Body of pancreas (tissue), 4 donors: ENCODE data around the gene DNAJC5G. TPM values are rescaled to one million over a fixed set of nuclear protein-coding genes. Genes with fewer than 3 reads are reported as not detected.

Experiments
- ATAC-seq: fragments of 150-250 bp; one replicate; pipeline ENCODE4 v1.9.1; 2016
- DNase-seq, 4 donors: peaks; one replicate each; pipeline ENCODE4 v3.0.0-alpha.2; 2019
- H3K27ac ChIP-seq, 4 donors: fragments of 200-600 bp; sonication (generic); 1 replicate in 3 of 4; 2 replicates in 1 of 4; pipeline versions ENCODE4 v1.5.1 to v1.6.1; 2016 to 2019; ENCODE audit warnings: mild to moderate bottlenecking in 1 of 4, mixed read lengths in 1 of 4, moderate library complexity in 1 of 4
- H3K27me3 ChIP-seq, 2 donors: fragments of 200-600 bp; sonication (generic); one replicate each; pipeline ENCODE4 v1.6.0; 2016; ENCODE audit warnings: mild to moderate bottlenecking in 1 of 2
- H3K36me3 ChIP-seq, 2 donors: fragments of 200-600 bp; sonication (generic); replicated peaks in 1 of 2; 2 replicates each; pipeline ENCODE4 v1.5.1; 2016; ENCODE audit warnings: low read depth in 2 of 2; ENCODE audit not compliant: insufficient read depth in 1 of 2
- H3K4me1 ChIP-seq: fragments of 200-600 bp; sonication (generic); one replicate; pipeline ENCODE4 v1.6.0; 2016
- H3K4me3 ChIP-seq, 2 donors: fragments of 200-600 bp; sonication (generic); 1 replicate in 1 of 2; 2 replicates in 1 of 2; pipeline ENCODE4 v1.5.1; 2016 to 2019
- H3K9me3 ChIP-seq, 3 donors: fragments of 200-600 bp; sonication (generic); 1 replicate in 2 of 3; 2 replicates in 1 of 3; pipeline ENCODE4 v1.5.1; 2016
- CTCF ChIP-seq, 7 experiments: fragments of 450-650 bp in 4 of 7; fragments of 200-600 bp in 3 of 7; sonication (generic) in 3 of 7; IDR thresholded peaks; one replicate each; pipeline ENCODE4 v1.5.1; 2016 to 2019; ENCODE audit warnings: antibody characterized with exemption in 7 of 7
- POLR2A ChIP-seq, 3 donors: fragments of 450-650 bp; IDR thresholded peaks; one replicate each; pipeline ENCODE4 v1.6.1; 2016; ENCODE audit warnings: antibody characterized with exemption in 3 of 3, mild to moderate bottlenecking in 2 of 3
- WGBS, 2 donors: methylation state at CpG; one replicate each; pipeline ENCODE4 v1.1.5; 2017; 5-methylcytosine and 5-hydroxymethylcytosine counted together
- intact Hi-C: fragments of 100-400 bp; cut with DNase I; formaldehyde crosslinking; loops from one replicate; pipeline ENCODE4 v1.15.1; 2023
- total RNA-seq, 2 donors: library from RNA; depleted of rRNA; stranded (reverse); fragments of >200 nt; gene quantifications; one replicate each; pipeline ENCODE4 v1.1.0, GENCODE V29; 2016

DNAJC5G gene
- total RNA-seq, 2 donors from 2014 or later: 1.3 TPM; not detected in 1

DNA sequence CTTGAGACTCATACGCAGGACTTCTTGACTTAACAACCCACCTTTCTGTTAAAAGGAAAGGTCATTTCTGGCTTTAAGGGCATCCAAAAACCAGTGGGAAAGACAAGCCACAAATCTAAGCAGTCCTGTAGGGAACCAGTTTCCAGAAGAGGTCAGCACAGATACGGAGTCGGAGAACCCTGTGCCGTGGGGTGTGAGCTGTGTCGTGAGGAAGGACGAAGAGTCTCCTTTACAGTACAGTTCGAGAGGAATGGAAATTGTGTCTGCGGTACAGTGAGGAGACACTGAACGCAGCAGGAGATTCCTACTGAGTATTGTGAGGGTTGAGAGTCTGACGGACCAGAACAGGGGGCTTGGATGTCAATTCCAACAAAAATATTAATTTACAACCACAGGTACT, 30.1 kb upstream of the DNAJC5G start:
- ATAC-seq (no peak), DNase-seq (no peak)
- Histone ChIP-seq H3K27ac (no peak overlapping the region), H3K4me3 (no peak overlapping the region), H3K36me3 (peaks cover 5 to 17% of the 10 kb centered on the region in 2 donors), H3K27me3 (no peaks in the 10 kb centered on the region), H3K9me3 (no peaks in the 10 kb centered on the region), H3K4me1 (peaks cover 8% of the 10 kb centered on the region)
- TF ChIP-seq POLR2A (IDR thresholded peaks at IDR 0.05) (no peak), CTCF (IDR thresholded peaks at IDR 0.05) (no peak)
- WGBS, 2 donors: 62% methylated on average over 10 of the region's 10 CpGs
- intact Hi-C loops: no loop called here

DNA sequence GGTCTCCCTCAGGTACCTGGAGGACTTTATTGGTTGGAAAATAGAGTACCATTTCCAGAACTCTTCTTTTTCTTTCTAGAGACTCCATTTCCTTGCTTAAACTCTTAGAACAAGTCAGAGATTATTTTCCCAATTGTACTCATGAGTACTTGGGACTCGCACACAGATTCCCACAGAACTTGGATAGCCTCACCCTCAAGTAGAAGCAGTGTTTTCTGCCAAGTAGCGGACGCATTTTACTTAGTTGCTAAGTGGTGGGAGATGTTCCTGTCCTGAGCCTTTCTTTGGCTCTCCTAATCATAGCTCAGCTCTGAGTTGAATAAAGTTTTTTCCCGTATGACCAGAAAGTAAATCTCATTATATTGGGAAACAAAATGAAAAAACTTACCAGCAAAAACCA, 29.6 kb upstream of the DNAJC5G start:
- DNase-seq: no peak
- 66 to 74% methylated on average over 4 of the region's 4 CpGs for WGBS, 2 donors
- intact Hi-C loops: no loop called here

GRCh38 chr2:27247893-27248292, 27.3 kb upstream of the DNAJC5G start:
- intact Hi-C loops: no loop called here
- Histone ChIP-seq H3K27ac (no peak overlapping the region), H3K27me3 (no peaks in the 10 kb centered on the region), H3K9me3 (no peaks in the 10 kb centered on the region), H3K36me3 (peaks cover 2 to 7% of the 10 kb centered on the region in 2 donors), H3K4me3 (no peak overlapping the region), H3K4me1 (peaks cover 11% of the 10 kb centered on the region)
- 64 to 65% methylated on average over 4 of the region's 4 CpGs for WGBS, 2 donors
- TF ChIP-seq CTCF (IDR thresholded peaks at IDR 0.05) (no peak), POLR2A (IDR thresholded peaks at IDR 0.05) (no peak)
- ATAC-seq: no peak
- no peak for DNase-seq

More for the DNA sequence above, 29.6 kb upstream of the DNAJC5G start:
- no peak overlapping the region for H3K4me3 ChIP-seq
- peaks cover 11% of the 10 kb centered on the region for H3K4me1 ChIP-seq
- TF ChIP-seq POLR2A (IDR thresholded peaks at IDR 0.05) (no peak), CTCF (IDR thresholded peaks at IDR 0.05) (no peak)
- no peak overlapping the region for H3K27ac ChIP-seq
- peaks cover 5 to 13% of the 10 kb centered on the region in 2 donors for H3K36me3 ChIP-seq
- H3K9me3 ChIP-seq: no peaks in the 10 kb centered on the region
- no peak for ATAC-seq
- no peaks in the 10 kb centered on the region for H3K27me3 ChIP-seq

DNA sequence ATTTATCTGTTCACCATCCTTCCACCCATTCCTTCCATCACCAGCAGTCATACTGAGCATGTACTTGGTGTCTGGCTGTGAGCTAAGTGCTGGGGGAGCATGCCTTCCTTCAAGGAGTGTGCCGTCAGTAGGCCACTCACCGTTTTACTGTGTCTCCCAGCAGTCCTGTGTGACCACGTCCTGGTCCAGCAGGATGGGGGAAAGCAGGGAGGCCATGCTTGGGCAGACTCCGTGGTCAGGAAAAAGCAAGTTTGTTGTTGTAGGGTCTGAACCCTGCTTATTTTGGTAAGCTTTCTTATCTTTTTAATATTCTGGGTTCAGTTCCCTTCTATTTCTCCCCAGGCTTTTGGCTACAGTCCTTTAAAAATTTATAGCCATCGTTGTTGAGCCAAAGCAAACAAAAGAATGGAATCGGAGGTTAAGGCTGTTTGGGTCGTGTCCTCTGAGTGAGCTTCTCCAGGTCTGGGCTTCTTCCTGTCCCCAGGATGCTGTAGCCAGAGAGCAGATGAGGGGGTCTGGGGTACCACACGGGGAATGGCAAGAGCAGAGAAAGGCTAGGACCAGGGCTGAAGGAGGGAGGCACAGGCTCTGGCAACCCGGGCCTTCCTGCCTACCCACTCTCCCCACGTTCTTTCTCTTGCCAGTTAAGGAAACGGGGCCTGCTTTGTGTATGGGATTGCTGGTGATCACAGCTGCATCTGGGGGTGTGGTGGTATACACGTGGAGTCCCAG, 25.9 kb upstream of the DNAJC5G start:
- H3K36me3 ChIP-seq: no peaks in the 10 kb centered on the region
- no peaks in the 10 kb centered on the region for H3K9me3 ChIP-seq
- intact Hi-C loops: no loop called here
- H3K27ac ChIP-seq: no peak overlapping the region
- DNase-seq: no peak
- peaks cover 11% of the 10 kb centered on the region for H3K4me1 ChIP-seq
- 48 to 54% methylated on average over 12 of the region's 12 CpGs for WGBS, 2 donors
- no peak for ATAC-seq
- H3K27me3 ChIP-seq: no peaks in the 10 kb centered on the region
- no peak for TF ChIP-seq CTCF (IDR thresholded peaks at IDR 0.05)
- no peak for TF ChIP-seq POLR2A (IDR thresholded peaks at IDR 0.05)
- H3K4me3 ChIP-seq: no peak overlapping the region
